GM23338 (cell line): Measurements from ENCODE around the gene NEURL1B. TPM values are rescaled to one million over a fixed set of nuclear protein-coding genes. Genes with fewer than 3 reads are reported as not detected.

ENCODE experiments used
- ATAC-seq: fragments of 200-7000 bp; cut with Tn5 transposase; 3 replicates; pipeline ENCODE4 v1.9.1; 2020
- DNase-seq: peaks from one replicate; pipeline ENCODE4 v3.0.0-alpha.2; 2015; ENCODE audit warnings: low spot score
- H2AFZ ChIP-seq: fragments of 200-600 bp; sonication (generic); 2 replicates; pipeline ENCODE4 v1.8.0; 2016; ENCODE audit warnings: antibody characterized with exemption, mild to moderate bottlenecking, moderate library complexity
- H3F3A ChIP-seq: fragments of 200-600 bp; sonication (generic); replicated peaks from 2 replicates; pipeline ENCODE4 v1.8.0; 2017; ENCODE audit warnings: antibody characterized with exemption, mixed run types, low read depth
- H3K27ac ChIP-seq: fragments of 200-600 bp; sonication (generic); 2 replicates; pipeline ENCODE4 v1.6.1; 2016; ENCODE audit warnings: low read depth
- H3K27me3 ChIP-seq: fragments of 200-600 bp; sonication (generic); 2 replicates; pipeline ENCODE4 v1.8.0; 2016; ENCODE audit warnings: mild to moderate bottlenecking, mixed run types, moderate library complexity; ENCODE audit not compliant: insufficient read depth
- H3K36me3 ChIP-seq: fragments of 200-600 bp; sonication (generic); 2 replicates; pipeline ENCODE4 v1.8.0; 2016; ENCODE audit warnings: mild to moderate bottlenecking; ENCODE audit not compliant: insufficient read depth
- H3K4me1 ChIP-seq: fragments of 200-600 bp; sonication (generic); 2 replicates; pipeline ENCODE4 v1.8.0; 2016; ENCODE audit warnings: mild to moderate bottlenecking, moderate library complexity; ENCODE audit not compliant: insufficient read depth
- H3K4me2 ChIP-seq: fragments of 200-600 bp; sonication (generic); 2 replicates; pipeline ENCODE4 v1.7.1; 2017; ENCODE audit warnings: mixed run types
- H3K4me3 ChIP-seq: fragments of 200-600 bp; sonication (generic); 2 replicates; pipeline ENCODE4 v1.6.1; 2016; ENCODE audit warnings: mixed run types
- H3K79me2 ChIP-seq: fragments of 200-600 bp; sonication (generic); replicated peaks from 2 replicates; pipeline ENCODE4 v1.8.0; 2017; ENCODE audit warnings: mild to moderate bottlenecking; ENCODE audit not compliant: insufficient read depth
- H3K9me2 ChIP-seq: fragments of 200-600 bp; sonication (generic); 2 replicates; pipeline ENCODE4 v1.8.0; 2017; ENCODE audit not compliant: insufficient read depth
- H4K20me1 ChIP-seq: fragments of 200-600 bp; sonication (generic); replicated peaks from 2 replicates; pipeline ENCODE4 v1.8.0; 2017; ENCODE audit warnings: mild to moderate bottlenecking; ENCODE audit not compliant: insufficient read depth
- H3K27ac Mint-ChIP-seq: 2 replicates; pipeline ENCODE4 v1.8.0; 2020; ENCODE audit warnings: inconsistent platforms, mild to moderate bottlenecking, moderate library complexity, mixed read lengths
- H3K27me3 Mint-ChIP-seq: 3 replicates; pipeline ENCODE4 v1.8.0; 2022; ENCODE audit warnings: low read depth, mild to moderate bottlenecking, moderate library complexity, mixed read lengths, inconsistent platforms; ENCODE audit not compliant: insufficient read depth, poor library complexity
- H3K36me3 Mint-ChIP-seq: 3 replicates; pipeline ENCODE4 v1.8.0; 2021; ENCODE audit warnings: low read depth, mild to moderate bottlenecking, inconsistent platforms, moderate library complexity, mixed read lengths
- H3K4me1 Mint-ChIP-seq: 3 replicates; pipeline ENCODE4 v1.8.0; 2020; ENCODE audit warnings: mild to moderate bottlenecking, inconsistent platforms, mixed read lengths
- H3K4me3 Mint-ChIP-seq: 3 replicates; pipeline ENCODE4 v1.8.0; 2021; ENCODE audit warnings: moderate library complexity, mild to moderate bottlenecking, inconsistent platforms, mixed read lengths
- H3K9me3 Mint-ChIP-seq: 3 replicates; pipeline ENCODE4 v1.8.0; 2020; ENCODE audit warnings: moderate library complexity, mild to moderate bottlenecking, inconsistent platforms, mixed read lengths
- CREB1 ChIP-seq: fragments of 250-450 bp; sonication (Bioruptor Pico); IDR thresholded peaks from 2 replicates; pipeline ENCODE4 v1.5.0; 2020; ENCODE audit warnings: low read depth, mild to moderate bottlenecking, moderate library complexity
- EZH2 ChIP-seq: fragments of 200-600 bp; sonication (generic); IDR thresholded peaks from one replicate; pipeline ENCODE4 v1.8.0; 2017; ENCODE audit warnings: antibody characterized with exemption, mild to moderate bottlenecking, low read depth; ENCODE audit not compliant: unreplicated experiment
- EZH2phosphoT487 ChIP-seq: fragments of 200-600 bp; sonication (generic); IDR thresholded peaks from one replicate; pipeline ENCODE4 v1.8.1; 2018; ENCODE audit warnings: antibody characterized with exemption; ENCODE audit not compliant: unreplicated experiment
- JUNB ChIP-seq: IDR thresholded peaks from one replicate; pipeline ENCODE4 v1.6.1; 2016; ENCODE audit warnings: antibody characterized with exemption; ENCODE audit not compliant: unreplicated experiment
- NANOG ChIP-seq: IDR thresholded peaks from 2 replicates; pipeline ENCODE4 v1.6.1; 2016; ENCODE audit warnings: antibody characterized with exemption, borderline replicate concordance
- POLR2AphosphoS5 ChIP-seq: IDR thresholded peaks from 2 replicates; pipeline ENCODE4 v1.6.1; 2016; ENCODE audit warnings: antibody characterized with exemption, low read depth
- STAT1 ChIP-seq: IDR thresholded peaks from one replicate; pipeline ENCODE4 v1.6.1; 2016; ENCODE audit warnings: antibody characterized with exemption; ENCODE audit not compliant: unreplicated experiment
- ZNF114 ChIP-seq: fragments of 250-450 bp; sonication (Bioruptor Pico); IDR thresholded peaks from 2 replicates; pipeline ENCODE4 v1.5.0; 2020; ENCODE audit warnings: mild to moderate bottlenecking, moderate library complexity
- ZNF331 ChIP-seq: fragments of 250-450 bp; sonication (Bioruptor Pico); IDR thresholded peaks from 2 replicates; pipeline ENCODE4 v1.5.0; 2020; ENCODE audit warnings: low read depth, mild to moderate bottlenecking, moderate library complexity
- polyA plus RNA-seq: library from polyadenylated mRNA; unstranded; fragments of >200 nt; fragmentation: Nextera tagmentation; extraction: Ambion mirVana; gene quantifications from 2 replicates; pipeline ENCODE4 v1.2.1, GENCODE V29; 2016
- total RNA-seq: library from RNA; depleted of rRNA; stranded (reverse); fragments of >200 nt; shearing (Covaris generic); gene quantifications from 2 replicates; pipeline ENCODE4 v1.2.3, GENCODE V29; 2014
- TF ChIP-seq, protein P1 (sequence below): IDR thresholded peaks from one replicate; pipeline ENCODE4 v1.6.1; 2018; ENCODE audit warnings: antibody characterized with exemption; ENCODE audit not compliant: unreplicated experiment
- TF ChIP-seq, protein P2 (sequence below): IDR thresholded peaks from 2 replicates; pipeline ENCODE4 v1.6.1; 2016; ENCODE audit warnings: antibody characterized with exemption

NEURL1B gene
- total and polyA plus RNA-seq, 2 experiments from 2014 or later = 1.9 to 13.3 TPM

- peaks cover 7% of the 10 kb centered on the region for H3K27me3 Mint-ChIP-seq
- H3K9me2 ChIP-seq = no peaks in the 10 kb centered on the region
- TF ChIP-seq EZH2phosphoT487 (no peak), ZNF331 (no peak), EZH2 (no peak), CREB1 (CRISPR knock-in tag) (no peak), POLR2AphosphoS5 (no peak), NANOG (no peak), ZNF114 (CRISPR knock-in tag) (no peak)
- TF ChIP-seq, protein P1, sequence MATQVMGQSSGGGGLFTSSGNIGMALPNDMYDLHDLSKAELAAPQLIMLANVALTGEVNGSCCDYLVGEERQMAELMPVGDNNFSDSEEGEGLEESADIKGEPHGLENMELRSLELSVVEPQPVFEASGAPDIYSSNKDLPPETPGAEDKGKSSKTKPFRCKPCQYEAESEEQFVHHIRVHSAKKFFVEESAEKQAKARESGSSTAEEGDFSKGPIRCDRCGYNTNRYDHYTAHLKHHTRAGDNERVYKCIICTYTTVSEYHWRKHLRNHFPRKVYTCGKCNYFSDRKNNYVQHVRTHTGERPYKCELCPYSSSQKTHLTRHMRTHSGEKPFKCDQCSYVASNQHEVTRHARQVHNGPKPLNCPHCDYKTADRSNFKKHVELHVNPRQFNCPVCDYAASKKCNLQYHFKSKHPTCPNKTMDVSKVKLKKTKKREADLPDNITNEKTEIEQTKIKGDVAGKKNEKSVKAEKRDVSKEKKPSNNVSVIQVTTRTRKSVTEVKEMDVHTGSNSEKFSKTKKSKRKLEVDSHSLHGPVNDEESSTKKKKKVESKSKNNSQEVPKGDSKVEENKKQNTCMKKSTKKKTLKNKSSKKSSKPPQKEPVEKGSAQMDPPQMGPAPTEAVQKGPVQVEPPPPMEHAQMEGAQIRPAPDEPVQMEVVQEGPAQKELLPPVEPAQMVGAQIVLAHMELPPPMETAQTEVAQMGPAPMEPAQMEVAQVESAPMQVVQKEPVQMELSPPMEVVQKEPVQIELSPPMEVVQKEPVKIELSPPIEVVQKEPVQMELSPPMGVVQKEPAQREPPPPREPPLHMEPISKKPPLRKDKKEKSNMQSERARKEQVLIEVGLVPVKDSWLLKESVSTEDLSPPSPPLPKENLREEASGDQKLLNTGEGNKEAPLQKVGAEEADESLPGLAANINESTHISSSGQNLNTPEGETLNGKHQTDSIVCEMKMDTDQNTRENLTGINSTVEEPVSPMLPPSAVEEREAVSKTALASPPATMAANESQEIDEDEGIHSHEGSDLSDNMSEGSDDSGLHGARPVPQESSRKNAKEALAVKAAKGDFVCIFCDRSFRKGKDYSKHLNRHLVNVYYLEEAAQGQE = no peak
- TF ChIP-seq, protein P2, sequence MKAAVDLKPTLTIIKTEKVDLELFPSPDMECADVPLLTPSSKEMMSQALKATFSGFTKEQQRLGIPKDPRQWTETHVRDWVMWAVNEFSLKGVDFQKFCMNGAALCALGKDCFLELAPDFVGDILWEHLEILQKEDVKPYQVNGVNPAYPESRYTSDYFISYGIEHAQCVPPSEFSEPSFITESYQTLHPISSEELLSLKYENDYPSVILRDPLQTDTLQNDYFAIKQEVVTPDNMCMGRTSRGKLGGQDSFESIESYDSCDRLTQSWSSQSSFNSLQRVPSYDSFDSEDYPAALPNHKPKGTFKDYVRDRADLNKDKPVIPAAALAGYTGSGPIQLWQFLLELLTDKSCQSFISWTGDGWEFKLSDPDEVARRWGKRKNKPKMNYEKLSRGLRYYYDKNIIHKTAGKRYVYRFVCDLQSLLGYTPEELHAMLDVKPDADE = no peak
Observed at GRCh38 chr5:172730222-172730621, 89.2 kb downstream of the NEURL1B start.

DNA sequence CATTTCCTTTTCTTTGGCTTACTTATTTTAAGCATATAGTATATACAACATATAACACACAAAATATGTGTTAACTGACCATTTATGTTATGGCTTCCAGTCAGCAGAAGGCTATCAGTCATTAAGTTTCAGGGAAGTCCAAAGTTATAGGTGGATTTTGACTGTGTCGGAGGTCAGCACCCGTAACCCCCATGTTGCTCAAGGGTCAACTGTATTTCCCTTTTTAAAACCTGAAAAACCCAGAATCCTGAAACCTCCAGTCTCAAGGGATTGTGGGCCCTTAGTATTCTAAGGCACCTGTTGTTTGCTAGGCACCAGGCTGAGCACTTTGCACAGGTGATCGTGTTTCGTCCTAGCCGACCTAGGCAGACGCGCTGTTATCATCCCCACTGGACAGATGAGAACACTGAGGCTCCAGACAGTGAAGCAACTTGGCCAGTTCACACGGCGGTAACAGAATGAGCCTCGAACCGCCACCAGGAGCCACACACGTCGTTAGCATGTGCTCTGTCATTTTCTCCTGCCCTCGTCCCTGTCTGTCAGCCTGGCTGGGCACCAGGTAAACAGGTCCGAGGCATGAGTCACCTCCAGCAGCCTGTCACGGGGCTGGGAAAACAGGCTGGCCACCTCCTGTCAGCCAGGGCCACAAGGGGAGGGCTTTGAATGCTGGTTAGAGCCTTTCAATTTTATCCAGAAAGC lies 90.1 kb downstream of the NEURL1B start:
- Mint-ChIP-seq H3K27me3 (peaks cover 7% of the 10 kb centered on the region), H3K36me3 (no peaks in the 10 kb centered on the region), H3K9me3 (no peaks in the 10 kb centered on the region), H3K4me3 (no peak overlapping the region), H3K4me1 (no peaks in the 10 kb centered on the region), H3K27ac (no peak overlapping the region)
- Histone ChIP-seq H3K4me1 (no peaks in the 10 kb centered on the region), H3K9me2 (no peaks in the 10 kb centered on the region), H3K36me3 (no peaks in the 10 kb centered on the region), H4K20me1 (no peaks in the 10 kb centered on the region), H3K27ac (no peak overlapping the region), H2AFZ (no peak overlapping the region), H3K79me2 (no peaks in the 10 kb centered on the region), H3K27me3 (no peaks in the 10 kb centered on the region), H3K4me2 (no peak overlapping the region), H3K4me3 (no peak overlapping the region), H3F3A (no peaks in the 10 kb centered on the region)
- ATAC-seq (no peak), DNase-seq (no peak)
- TF ChIP-seq ZNF331 (no peak), POLR2AphosphoS5 (no peak), EZH2phosphoT487 (no peak), ZNF114 (CRISPR knock-in tag) (no peak), JUNB (no peak), STAT1 (no peak), EZH2 (no peak)

More at GRCh38 chr5:172730222-172730621, 89.2 kb downstream of the NEURL1B start:
- H3K27ac ChIP-seq = no peak overlapping the region
- no peak overlapping the region for H3K27ac Mint-ChIP-seq
- no peak overlapping the region for H3K4me2 ChIP-seq
- H3K79me2 ChIP-seq = no peaks in the 10 kb centered on the region
- H3K4me3 Mint-ChIP-seq = no peak overlapping the region; the same call in 2 of the 3 replicates
- no peaks in the 10 kb centered on the region for H3K27me3 ChIP-seq
- no peaks in the 10 kb centered on the region for H3K4me1 ChIP-seq
- H3K9me3 Mint-ChIP-seq = no peaks in the 10 kb centered on the region
- no peak overlapping the region for H2AFZ ChIP-seq
- H3K36me3 Mint-ChIP-seq = no peaks in the 10 kb centered on the region
- H4K20me1 ChIP-seq = no peaks in the 10 kb centered on the region
- H3F3A ChIP-seq = no peaks in the 10 kb centered on the region
- no peaks in the 10 kb centered on the region for H3K36me3 ChIP-seq
- H3K4me1 Mint-ChIP-seq = no peaks in the 10 kb centered on the region
- DNase-seq = no peak
- ATAC-seq = no peak
- no peak overlapping the region for H3K4me3 ChIP-seq
